Astrocyte of the cerebellum (primary cell): ENCODE results near the gene NSMCE1.
A peak's percentile ranks its signal among the peaks of the same experiment; 100 is the strongest.
"Not testable (repeated sequence)": the region's sequence is repeated elsewhere in the genome, so short reads cannot be mapped to it uniquely, and the experiment has no call there.

Experiments used
- DNase-seq: peaks from one replicate; pipeline ENCODE4 v3.0.0-alpha.2; 2011; ENCODE audit warnings: low read depth
- H3K4me3 ChIP-seq: 2 replicates; pipeline ENCODE4 v1.5.1; 2011; ENCODE audit warnings: mild to moderate bottlenecking, low read depth, low read length, moderate library complexity
- CTCF ChIP-seq: IDR thresholded peaks from 2 replicates; pipeline ENCODE4 v1.5.1; 2012; ENCODE audit warnings: low read length, low read depth, moderate library complexity, mild to moderate bottlenecking; ENCODE audit errors: missing control alignments
- in situ Hi-C: cut with HindIII; loops from 2 replicates; pipeline ENCODE4 v1.10.0; 2017; ENCODE audit warnings: low sequenced_read_pairs

The NSMCE1 gene

GRCh38 chr16:27285676-27286196, 17.2 kb upstream of the NSMCE1 start:
- no peak for TF ChIP-seq CTCF
- H3K4me3 ChIP-seq: no peak overlapping the region
- in situ Hi-C loops: no loop called here
- no peak for DNase-seq

GRCh38 chr16:27284865-27285675, 16.5 kb upstream of the NSMCE1 start:
- in situ Hi-C loops: no loop called here
- no peak for DNase-seq
- H3K4me3 ChIP-seq: no peak overlapping the region
- no peak for TF ChIP-seq CTCF

- in situ Hi-C loops: no loop called here
- H3K4me3 ChIP-seq: no peak overlapping the region
- TF ChIP-seq CTCF: no peak
- DNase-seq: no peak
Observed at GRCh38 chr16:27281243-27281642, 12.7 kb upstream of the NSMCE1 start.

GRCh38 chr16:27275394-27275793, 6.8 kb upstream of the NSMCE1 start:
- in situ Hi-C loops: no loop called here
- no peak for TF ChIP-seq CTCF
- H3K4me3 ChIP-seq: no peak overlapping the region
- DNase-seq: no peak

- in situ Hi-C loops, H3K4me3 ChIP-seq, DNase-seq: not testable (repeated sequence)
Observed at GRCh38 chr16:27274424-27274874, 5.9 kb upstream of the NSMCE1 start.

- no peak overlapping the region for H3K4me3 ChIP-seq
- peak; percentile 30 for TF ChIP-seq CTCF
- in situ Hi-C loops: no loop called here
- DNase-seq: peak; percentile 68
Observed at GRCh38 chr16:27273670-27274423, 5.3 kb upstream of the NSMCE1 start.

- DNase-seq: no peak
- TF ChIP-seq CTCF: no peak
- no peak overlapping the region for H3K4me3 ChIP-seq
- in situ Hi-C loops: no loop called here
Observed at GRCh38 chr16:27273330-27273669, 4.7 kb upstream of the NSMCE1 start.

GRCh38 chr16:27272697-27273096, 4.1 kb upstream of the NSMCE1 start:
- DNase-seq, in situ Hi-C loops, H3K4me3 ChIP-seq: not testable (repeated sequence)
